GM19025 (cell line): ENCODE measurements around the gene MOB3B.
A peak's percentile ranks its signal among the peaks of the same experiment; 100 is the strongest.
"Not testable (repeated sequence)": the region's sequence is repeated elsewhere in the genome, so short reads cannot be mapped to it uniquely, and the experiment has no call there.

Source experiments
- ATAC-seq: cut with Tn5 transposase; IDR thresholded peaks from one replicate; pipeline ENCODE4 v1.9.1; 2021; ENCODE audit warnings: mild to moderate bottlenecking, low read depth, moderate library complexity; ENCODE audit not compliant: unreplicated experiment

MOB3B gene

GRCh38 chr9:27453860-27454553 lies 75.6 kb downstream of the MOB3B start:
- no peak for ATAC-seq

- no peak for ATAC-seq
Measured at GRCh38 chr9:27451207-27451797, 78.3 kb downstream of the MOB3B start.

- no peak for ATAC-seq
Measured at GRCh38 chr9:27450752-27451151, 78.9 kb downstream of the MOB3B start.

GRCh38 chr9:27448356-27448755 lies 81.3 kb downstream of the MOB3B start:
- ATAC-seq = not testable (repeated sequence)

- no peak for ATAC-seq
Measured at GRCh38 chr9:27447031-27447683, 82.5 kb downstream of the MOB3B start.

GRCh38 chr9:27445688-27446087 lies 83.9 kb downstream of the MOB3B start:
- no peak for ATAC-seq

GRCh38 chr9:27445057-27445595 lies 84.5 kb downstream of the MOB3B start:
- no peak for ATAC-seq

- ATAC-seq = no peak
Measured at GRCh38 chr9:27442464-27442863, 87.2 kb downstream of the MOB3B start.

- peak; percentile 77 for ATAC-seq
Measured at GRCh38 chr9:27441741-27442070, 87.9 kb downstream of the MOB3B start.

GRCh38 chr9:27440888-27441740 lies 88.5 kb downstream of the MOB3B start:
- no peak for ATAC-seq

- no peak for ATAC-seq
Measured at GRCh38 chr9:27438522-27438921, 91.1 kb downstream of the MOB3B start.

- no peak for ATAC-seq
Measured at GRCh38 chr9:27437652-27438373, 91.8 kb downstream of the MOB3B start.

- no peak for ATAC-seq
Measured at GRCh38 chr9:27436234-27436633, 93.4 kb downstream of the MOB3B start.

- no peak for ATAC-seq
Measured at GRCh38 chr9:27433631-27434325, 95.8 kb downstream of the MOB3B start.

- ATAC-seq = no peak
Measured at GRCh38 chr9:27432308-27432707, 97.3 kb downstream of the MOB3B start.

- no peak for ATAC-seq
Measured at GRCh38 chr9:27431543-27432147, 98.0 kb downstream of the MOB3B start.

GRCh38 chr9:27430750-27431535 lies 98.7 kb downstream of the MOB3B start:
- ATAC-seq = no peak

- no peak for ATAC-seq
Measured at GRCh38 chr9:27429917-27430316, 99.7 kb downstream of the MOB3B start.
